NCI-H146 treated with DMSO at 0.1 percent for 48 hours (cell line): ENCODE measurements around the gene OR4F16.
"Not testable (repeated sequence)": the region's sequence is repeated elsewhere in the genome, so short reads cannot be mapped to it uniquely, and the experiment has no call there.

Experiments used
- DNase-seq: peaks from one replicate; lab custom pipeline; 2025; ENCODE audit not compliant: unreplicated experiment; lab: John Stamatoyannopoulos, UW

OR4F16 gene

GRCh38 chr1:686554-686953, at the start of gene OR4F16:
Gene OR4F16, minus strand, starts transcription at chr1:686654. Its CDS starts 0 bp downstream, at chr1:686654.
- not testable (repeated sequence) for DNase-seq

DNA sequence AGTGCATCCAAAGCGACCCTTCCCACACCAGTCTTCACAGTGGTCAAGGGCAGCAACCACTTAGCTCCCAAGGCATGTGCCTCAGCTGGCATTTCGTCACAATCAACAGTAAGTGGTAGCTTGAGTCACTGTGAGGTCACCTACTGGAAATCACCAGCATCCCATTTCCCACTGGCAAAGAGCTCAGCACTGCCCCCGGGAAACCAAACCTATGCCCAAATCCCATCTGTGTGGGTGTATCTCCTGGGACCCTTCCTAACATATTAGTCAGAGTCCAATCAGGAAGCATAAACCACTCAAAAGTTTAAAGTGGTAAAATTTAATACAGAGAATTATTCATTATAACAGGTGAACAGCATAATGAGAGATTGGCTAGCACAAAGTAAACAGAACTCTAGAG, 47.2 kb upstream of the OR4F16 start:
- DNase-seq: not testable (repeated sequence)

- not testable (repeated sequence) for DNase-seq
These were observed 40.6 kb upstream of the OR4F16 start for GRCh38 chr1:727040-727439.
